Aorta (tissue), 5 donors: ENCODE results near the gene VPS35. TPM values are rescaled to one million over a fixed set of nuclear protein-coding genes. Genes with fewer than 3 reads are reported as not detected.

Experiments used
- ATAC-seq: fragments of 200-7000 bp; cut with Tn5 transposase; one replicate; pipeline ENCODE4 v1.9.1; 2022; ENCODE audit warnings: moderate library complexity; ENCODE audit not compliant: low FRiP score
- DNase-seq, 2 donors: peaks; one replicate each; pipeline ENCODE4 v3.0.0-alpha.2; 2020
- H3K27ac ChIP-seq, 2 donors: one replicate each; pipeline ENCODE4 v1.5.1; 2013; ENCODE audit warnings: low read length in 2 of 2, mild to moderate bottlenecking in 2 of 2, moderate library complexity in 2 of 2, control low read depth in 1 of 2, inconsistent platforms in 1 of 2, low read depth in 1 of 2
- H3K27me3 ChIP-seq, 2 donors: one replicate each; pipeline ENCODE4 v1.6.1; 2013; ENCODE audit warnings: control low read depth in 1 of 2, low read length in 1 of 2, mild to moderate bottlenecking in 1 of 2, moderate library complexity in 1 of 2; ENCODE audit not compliant: insufficient read depth in 2 of 2, control insufficient read depth in 1 of 2
- H3K36me3 ChIP-seq, 2 donors: one replicate each; pipeline ENCODE4 v1.6.1; 2013; ENCODE audit warnings: control low read depth in 1 of 2, low read length in 1 of 2, mild to moderate bottlenecking in 1 of 2; ENCODE audit not compliant: insufficient read depth in 2 of 2, control insufficient read depth in 1 of 2
- H3K4me1 ChIP-seq, 2 donors: one replicate each; pipeline ENCODE4 v1.6.1; 2013; ENCODE audit warnings: low read length in 2 of 2, control low read depth in 1 of 2, mild to moderate bottlenecking in 1 of 2, moderate library complexity in 1 of 2; ENCODE audit not compliant: insufficient read depth in 2 of 2, control insufficient read depth in 1 of 2
- H3K4me3 ChIP-seq, 2 donors: one replicate each; pipeline ENCODE4 v1.5.1; 2013; ENCODE audit warnings: low read length in 2 of 2, control low read depth in 1 of 2, mild to moderate bottlenecking in 1 of 2
- H3K9me3 ChIP-seq: one replicate; pipeline ENCODE4 v1.6.1; 2013; ENCODE audit warnings: mild to moderate bottlenecking, low read length; ENCODE audit not compliant: control insufficient read depth
- WGBS, 2 donors: extraction: QIAGEN DNeasy Blood & Tissue Kit; methylation state at CpG; one replicate each; pipeline ENCODE4 v1.1.7; 2013; 5-methylcytosine and 5-hydroxymethylcytosine counted together
- intact Hi-C, 2 donors: fragments of 100-400 bp; cut with DNase I; formaldehyde crosslinking; loops; one replicate each; pipeline versions ENCODE4 v1.14.2 to v1.15.0; 2022
- long read RNA-seq, 2 donors: library from polyadenylated mRNA; unstranded; transcript quantifications; one replicate each; pipeline ENCODE4 v2.0.0, GENCODE V29; 2020 to 2021
- polyA plus RNA-seq, 2 donors: library from polyadenylated mRNA; stranded (reverse); fragments of 200-250 nt; gene quantifications; one replicate each; pipeline ENCODE4 v1.2.3, GENCODE V29; 2013
- total RNA-seq, 2 donors: library from RNA; stranded (reverse); fragmentation: NEBNext Ultra II Directional; extraction: Animal tissue kit (Norgen Biotek cat#: 25700); gene quantifications; one replicate each; pipeline ENCODE4 v1.2.1, GENCODE V29; 2021
- donor health status: healthy with polysubstance abuse.
- donor health status: Bipolar disorder and iron deficiency.
- donor health status: DM: no; HTN: no; CAD: no.
- donor health status: DM: no; HTN: no; CAD: no.
- donor health status: DM: yes; HTN: yes; CAD: no.

Gene VPS35
- total RNA-seq (10 to 100 TPM; 52.8 to 79.5 TPM), polyA plus RNA-seq (10 to 100 TPM; 27.5 to 28.1 TPM)
- long read RNA-seq, donor 1, full-length matches to known transcripts, result 221 of 279 reads
- long read RNA-seq, donor 1, partial matches to known transcripts, result 37 of 279 reads
- long read RNA-seq, donor 1, other reads (novel, unspliced or antisense), result 21 of 279 reads
- long read RNA-seq, donor 2, full-length matches to known transcripts, result 64 of 78 reads
- long read RNA-seq, donor 2, partial matches to known transcripts, result 10 of 78 reads
- long read RNA-seq, donor 2, other reads (novel, unspliced or antisense), result 4 of 78 reads

DNA sequence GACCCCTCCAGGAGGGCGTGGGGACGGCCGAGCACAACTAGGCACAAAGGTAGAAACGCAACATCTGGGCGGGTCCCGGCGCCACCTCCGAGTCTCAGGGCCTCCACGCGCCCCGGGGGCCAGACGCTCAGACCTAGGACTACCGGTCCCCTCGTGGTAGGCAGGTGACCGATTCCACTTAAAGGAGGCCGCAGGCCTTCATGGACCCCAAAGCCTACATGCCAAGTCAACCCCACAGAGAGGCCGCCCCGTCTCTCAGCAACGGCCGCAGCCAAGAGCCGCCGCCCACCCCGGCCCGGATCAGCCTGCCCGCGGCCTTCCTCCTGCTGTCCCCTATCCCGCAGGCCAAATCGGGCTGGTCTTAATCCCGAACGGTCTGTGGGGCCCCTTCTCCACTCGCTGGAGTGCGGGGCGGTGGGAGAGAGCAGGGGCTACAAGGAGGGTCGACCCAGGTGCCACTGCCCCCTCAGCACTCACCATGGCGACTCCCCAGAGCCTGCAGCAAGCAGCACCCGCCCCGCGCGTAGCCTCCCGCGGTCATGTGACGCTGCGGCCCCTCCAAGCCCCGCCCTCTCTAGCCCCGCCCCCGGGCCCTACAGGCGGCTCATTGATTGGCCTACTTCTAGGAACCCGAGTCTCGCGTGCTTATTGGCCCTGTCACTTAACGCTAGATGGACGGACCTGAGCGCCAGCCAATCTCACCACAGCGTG is at the start of gene VPS35:
Gene VPS35 (minus strand): TSS at position 525 of the 711 bp plus-strand sequence. CDS start 45 bp downstream, at position 480.
- 0% methylated on average over 54 of the region's 54 CpGs for WGBS, 2 donors
- intact Hi-C loops, result loop anchor here (5.0 to 10.0 kb wide), 3 partner anchors 193 to 283 kb away; partner anchors contain the start of genes GPT2 (in 2 of the 2) and DNAJA2 (in 1 of the 2)
- peak; percentile 100 for ATAC-seq

DNA sequence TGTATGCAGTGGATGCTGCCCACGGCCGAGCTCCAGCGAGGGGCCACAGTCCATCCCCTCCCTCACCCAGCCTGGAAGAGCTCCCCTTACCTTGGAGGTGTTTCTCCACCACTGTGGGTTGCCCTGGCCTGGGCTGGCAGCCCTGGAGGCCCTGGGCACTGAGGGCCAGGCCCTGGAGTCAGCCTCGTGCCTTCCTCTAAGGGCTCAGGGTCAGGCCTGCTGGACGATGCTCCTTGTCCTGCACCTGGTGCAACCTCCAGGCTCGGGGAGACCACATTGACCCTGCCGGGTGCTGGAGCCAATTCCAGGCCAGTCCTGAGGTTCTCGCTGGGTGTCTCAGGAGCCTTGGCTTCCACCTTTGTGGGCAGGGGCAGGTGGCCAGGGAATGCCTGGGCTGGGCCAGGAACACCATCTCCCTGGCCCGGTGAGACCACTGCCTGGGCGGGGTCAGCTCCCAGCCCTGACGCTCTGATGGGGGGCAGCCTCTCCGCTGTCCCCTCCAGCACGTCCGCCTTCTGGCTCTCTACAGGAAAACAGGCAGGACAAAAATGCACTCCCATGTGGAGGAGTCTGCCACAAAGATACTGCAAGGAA is 48.7 kb upstream of the VPS35 start:
- H3K9me3 ChIP-seq, result no peaks in the 10 kb centered on the region
- no peak overlapping the region for H3K27ac ChIP-seq
- no peak overlapping the region for H3K4me3 ChIP-seq
- no peaks in the 10 kb centered on the region for H3K4me1 ChIP-seq
- DNase-seq, result peak in 1 of 2 donors; percentile 47
- no peak for ATAC-seq
- no peaks in the 10 kb centered on the region for H3K36me3 ChIP-seq
- intact Hi-C loops, result no loop called here
- H3K27me3 ChIP-seq, result no peaks in the 10 kb centered on the region
- WGBS, 2 donors, result 85% methylated on average over 14 of the region's 14 CpGs

More for the DNA sequence above, at the start of gene VPS35:
- Histone ChIP-seq H3K36me3 (no peaks in the 10 kb centered on the region), H3K27me3 (no peaks in the 10 kb centered on the region), H3K9me3 (no peaks in the 10 kb centered on the region), H3K27ac (peak within 1 kb of the TSS in 1 of 2 donors; percentile 96), H3K4me1 (peaks cover 0 to 2% of the 10 kb centered on the region in 2 donors), H3K4me3 (peak within 1 kb of the TSS; percentile 64 to 85)
- peak; percentile 100 for DNase-seq

DNA sequence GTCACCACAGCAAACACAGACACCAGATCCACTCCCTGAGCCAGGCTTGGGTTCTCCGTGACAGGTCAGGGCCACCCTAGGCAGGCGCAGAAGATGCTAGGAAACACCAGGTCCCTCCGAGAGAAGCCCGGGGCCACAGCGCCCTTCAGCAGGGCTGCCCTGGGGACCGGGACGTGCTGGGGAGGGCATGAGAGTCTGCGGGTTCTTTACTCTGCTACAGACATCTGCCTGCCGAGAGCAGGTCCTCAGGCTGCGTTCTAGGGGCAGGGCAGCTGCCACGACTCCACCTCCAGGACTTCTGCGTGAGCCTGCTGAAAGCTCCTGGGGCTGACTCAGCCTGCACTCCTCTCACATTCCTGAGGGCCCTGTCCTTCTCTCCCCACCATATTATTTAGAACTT is 47.7 kb upstream of the VPS35 start:
- intact Hi-C loops, result no loop called here
- Histone ChIP-seq H3K4me1 (no peaks in the 10 kb centered on the region), H3K4me3 (no peak overlapping the region), H3K27me3 (no peaks in the 10 kb centered on the region), H3K27ac (no peak overlapping the region), H3K36me3 (no peaks in the 10 kb centered on the region), H3K9me3 (no peaks in the 10 kb centered on the region)
- DNase-seq, result peak in 1 of 2 donors; percentile 63
- peak; percentile 6 for ATAC-seq
- 72 to 78% methylated on average over 12 of the region's 12 CpGs for WGBS, 2 donors

DNA sequence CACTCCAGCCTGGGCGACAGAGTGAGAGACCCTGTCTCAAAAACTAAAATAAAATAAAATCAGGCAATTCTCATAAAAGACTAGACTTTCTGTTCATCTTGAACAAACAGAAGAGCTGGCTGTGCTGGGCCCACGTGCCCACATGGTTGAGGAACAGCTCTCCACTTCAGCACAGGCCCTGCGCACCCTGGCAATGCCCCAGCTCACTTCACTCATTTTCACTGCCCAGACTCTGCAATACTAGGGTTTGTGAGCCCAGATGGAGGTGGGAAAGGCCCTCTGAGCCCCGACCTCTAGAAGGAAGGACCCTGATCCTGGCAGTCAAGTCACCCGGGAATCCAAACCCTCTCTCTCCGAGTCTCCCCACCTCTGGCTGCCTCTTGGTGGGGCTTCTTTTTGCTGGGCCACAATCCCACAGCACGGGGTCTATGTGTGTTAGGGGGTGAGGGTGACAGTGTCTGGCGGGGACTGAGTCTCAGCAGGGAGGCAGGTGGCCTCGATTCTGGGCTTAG is 44.4 kb upstream of the VPS35 start:
- no peak for ATAC-seq
- intact Hi-C loops, result no loop called here
- no peak for DNase-seq
- 86 to 91% methylated on average over 9 of the region's 9 CpGs for WGBS, 2 donors
- Histone ChIP-seq H3K4me3 (no peak overlapping the region), H3K27me3 (no peaks in the 10 kb centered on the region), H3K4me1 (no peaks in the 10 kb centered on the region), H3K9me3 (no peaks in the 10 kb centered on the region), H3K36me3 (no peaks in the 10 kb centered on the region), H3K27ac (no peak overlapping the region)

DNA sequence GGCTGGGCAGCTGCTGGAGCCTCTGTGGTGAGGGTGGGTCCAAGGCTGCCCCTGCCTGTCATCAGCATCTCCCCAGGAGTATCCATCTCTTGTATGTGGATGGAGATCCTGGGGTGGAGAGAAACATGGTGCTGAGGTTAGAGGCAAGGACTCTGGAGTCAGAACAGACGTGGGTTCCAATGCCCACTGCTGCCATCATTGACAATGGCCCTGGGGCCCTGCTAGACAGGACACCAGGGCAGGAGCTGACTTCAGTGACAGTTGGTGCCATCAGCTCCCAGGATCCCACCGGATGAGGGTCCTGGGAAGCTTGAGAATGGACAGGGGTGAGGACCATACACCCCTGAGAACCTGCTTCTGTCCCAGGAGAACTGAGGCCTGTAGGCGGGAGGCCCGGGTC is 43.6 kb upstream of the VPS35 start:
- intact Hi-C loops, result no loop called here
- no peaks in the 10 kb centered on the region for H3K27me3 ChIP-seq
- ATAC-seq (no peak), DNase-seq (no peak)
- no peaks in the 10 kb centered on the region for H3K4me1 ChIP-seq
- WGBS, 2 donors, result 81 to 84% methylated on average over 4 of the region's 4 CpGs
- no peaks in the 10 kb centered on the region for H3K9me3 ChIP-seq
- no peak overlapping the region for H3K27ac ChIP-seq
- no peak overlapping the region for H3K4me3 ChIP-seq
- no peaks in the 10 kb centered on the region for H3K36me3 ChIP-seq

DNA sequence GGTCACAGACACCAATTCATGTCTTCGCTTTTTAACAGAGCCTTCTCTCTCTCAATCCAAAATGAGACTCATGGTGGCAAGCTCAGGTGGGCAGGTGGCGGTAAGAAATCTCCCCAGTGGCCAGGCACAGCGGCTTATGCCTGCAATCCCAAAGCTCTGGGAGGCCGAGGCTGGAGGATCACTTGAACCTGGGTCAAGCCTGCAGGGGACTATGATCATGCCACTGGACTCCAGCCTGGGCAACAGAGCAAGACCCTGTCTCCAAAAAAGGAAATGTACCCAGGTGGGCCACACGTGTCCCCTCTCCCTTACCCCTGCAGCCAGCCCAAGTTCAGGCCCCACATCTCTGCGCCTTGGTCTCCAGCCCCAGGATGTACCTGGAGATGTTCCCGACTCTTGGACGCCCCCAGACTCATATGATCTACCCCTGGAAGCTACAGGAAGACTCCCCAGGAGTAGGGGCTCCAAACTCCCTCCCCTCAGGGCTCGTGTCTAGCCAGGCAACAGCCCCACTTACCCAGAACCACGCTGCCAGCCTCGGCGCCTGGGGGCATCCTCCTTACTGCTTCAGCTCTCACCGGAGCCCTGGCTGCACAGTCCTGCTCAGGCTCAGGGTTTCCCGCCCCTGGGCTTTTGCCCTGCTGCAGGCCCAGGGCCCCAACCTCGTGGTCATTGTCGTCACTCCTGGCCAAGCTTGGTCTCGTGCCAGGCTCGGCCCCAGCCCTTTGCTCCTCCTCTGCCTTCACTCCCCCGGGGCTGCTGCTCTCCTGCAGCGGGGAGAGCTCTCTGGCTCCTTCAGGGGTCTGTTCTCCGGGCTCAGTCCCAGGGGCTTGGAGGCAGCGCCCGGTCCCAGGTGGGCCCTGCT is 42.9 kb upstream of the VPS35 start:
- ATAC-seq (peak; percentile 28), DNase-seq (no peak)
- WGBS, 2 donors, result 68 to 72% methylated on average over 23 of the region's 23 CpGs
- H3K27ac ChIP-seq, result no peak overlapping the region
- H3K36me3 ChIP-seq, result no peaks in the 10 kb centered on the region
- no peak overlapping the region for H3K4me3 ChIP-seq
- intact Hi-C loops, result no loop called here
- no peaks in the 10 kb centered on the region for H3K4me1 ChIP-seq
- no peaks in the 10 kb centered on the region for H3K27me3 ChIP-seq
- no peaks in the 10 kb centered on the region for H3K9me3 ChIP-seq

DNA sequence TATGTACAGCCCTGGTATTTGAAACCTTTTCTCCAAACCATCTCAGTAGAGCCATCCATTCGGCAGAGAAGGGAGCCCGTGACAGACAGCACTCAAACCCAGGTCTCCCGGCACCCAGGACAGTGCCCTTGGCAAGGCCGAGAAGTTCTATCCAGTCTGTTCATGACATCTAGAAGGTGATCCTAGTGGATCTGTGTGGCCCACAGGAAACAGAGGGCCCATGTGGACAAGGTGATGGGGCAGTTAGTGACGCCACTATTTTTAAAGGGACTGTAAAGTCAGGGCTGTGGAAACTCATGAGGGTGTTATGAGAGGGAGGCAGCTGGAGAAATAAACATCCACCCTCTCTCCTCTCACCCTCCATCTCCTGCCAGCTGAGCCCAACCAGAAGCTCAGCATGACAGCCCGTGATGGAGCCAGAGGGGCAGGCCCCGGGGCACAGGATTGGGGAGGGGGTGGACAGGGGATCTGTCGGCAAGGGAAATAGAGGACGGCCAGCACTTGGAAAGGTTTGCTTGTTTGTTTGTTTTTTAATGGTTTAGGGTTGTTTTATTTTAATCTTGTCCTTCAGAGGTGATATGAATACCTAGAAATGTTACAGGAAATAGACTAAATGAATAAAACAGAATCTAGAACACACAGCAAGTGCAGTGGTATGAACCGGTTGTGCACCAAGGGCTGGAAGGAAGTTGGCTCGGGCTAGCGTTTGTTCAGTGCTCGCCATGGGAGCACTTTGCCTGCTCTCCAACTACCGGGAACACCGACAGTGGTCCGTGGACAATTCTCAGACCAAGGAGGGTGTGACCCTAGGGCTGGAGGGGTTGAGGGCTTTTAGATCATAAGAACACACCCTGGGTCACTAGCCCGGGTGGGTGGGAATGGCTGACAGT is 42.1 kb upstream of the VPS35 start:
- no peaks in the 10 kb centered on the region for H3K27me3 ChIP-seq
- 62 to 66% methylated on average over 17 of the region's 17 CpGs for WGBS, 2 donors
- intact Hi-C loops, result no loop called here
- H3K27ac ChIP-seq, result no peak overlapping the region
- no peak overlapping the region for H3K4me3 ChIP-seq
- ATAC-seq (no peak), DNase-seq (no peak)
- H3K36me3 ChIP-seq, result no peaks in the 10 kb centered on the region
- no peaks in the 10 kb centered on the region for H3K4me1 ChIP-seq
- no peaks in the 10 kb centered on the region for H3K9me3 ChIP-seq
